Measurements from ENCODE around the gene NUDC. TPM values are rescaled to one million over a fixed set of nuclear protein-coding genes. Genes with fewer than 3 reads are reported as not detected.
A peak's percentile ranks its signal among the peaks of the same experiment; 100 is the strongest.

Gene NUDC
- total RNA-seq, 1 experiment from 2014 or later: 118 TPM

- TF ChIP-seq STAT6 (CRISPR knock-in tag; conservative IDR thresholded peaks at IDR 0.05; ENCODE audit: low read depth) (no peak), FOXJ3 (CRISPR knock-in tag; IDR thresholded peaks at IDR 0.05; ENCODE audit: borderline replicate concordance) (no peak), TCF7 (CRISPR knock-in tag; IDR thresholded peaks at IDR 0.05; ENCODE audit: low read depth) (no peak), HMGXB4 (CRISPR knock-in tag; IDR thresholded peaks at IDR 0.05) (no peak), MXD4 (CRISPR knock-in tag; IDR thresholded peaks at IDR 0.05; ENCODE audit: borderline replicate concordance) (no peak), CDX4 (CRISPR knock-in tag; IDR thresholded peaks at IDR 0.05; ENCODE audit: borderline replicate concordance) (no peak), ZNF512 (CRISPR knock-in tag; IDR thresholded peaks at IDR 0.05; ENCODE audit: borderline replicate concordance) (no peak), E2F5 (CRISPR knock-in tag; IDR thresholded peaks at IDR 0.05) (no peak), NR1H2 (CRISPR knock-in tag; IDR thresholded peaks at IDR 0.05) (no peak), ZNF532 (CRISPR knock-in tag; IDR thresholded peaks at IDR 0.05; ENCODE audit: borderline replicate concordance) (no peak), JAZF1 (CRISPR knock-in tag; IDR thresholded peaks at IDR 0.05) (no peak), GTF2I (CRISPR knock-in tag; conservative IDR thresholded peaks at IDR 0.05) (no peak), IRF2 (CRISPR knock-in tag; IDR thresholded peaks at IDR 0.05; ENCODE audit: borderline replicate concordance, low read depth) (no peak), ZNF425 (CRISPR knock-in tag; conservative IDR thresholded peaks at IDR 0.05) (no peak), KAT7 (CRISPR knock-in tag; IDR thresholded peaks at IDR 0.05; ENCODE audit: borderline replicate concordance) (no peak), SOX15 (CRISPR knock-in tag; IDR thresholded peaks at IDR 0.05) (no peak), IRF1 (CRISPR knock-in tag; IDR thresholded peaks at IDR 0.05) (no peak), ZNF423 (CRISPR knock-in tag; IDR thresholded peaks at IDR 0.05) (no peak), USF1 (CRISPR knock-in tag; IDR thresholded peaks at IDR 0.05) (peak; percentile 99), NFYB (CRISPR knock-in tag; conservative IDR thresholded peaks at IDR 0.05; ENCODE audit: low read depth) (no peak; the same call in 1 of the 2 replicates), ESRRA (CRISPR knock-in tag; IDR thresholded peaks at IDR 0.05; ENCODE audit: borderline replicate concordance) (no peak), GABPB1 (CRISPR knock-in tag; IDR thresholded peaks at IDR 0.05) (no peak)
Observed at GRCh38 chr1:26900001-26900814, 21.3 kb upstream of the NUDC start, which contains the start of gene GPATCH3 (continued).
